C4-2B (cell line): Measurements from ENCODE around the gene APOBEC3C.

Experiments
- CTCF ChIP-seq: fragments of 450-650 bp; conservative IDR thresholded peaks from 2 replicates; pipeline ENCODE4 v1.5.1; 2017; ENCODE audit warnings: mild to moderate bottlenecking
- ZFX ChIP-seq: fragments of 450-650 bp; IDR thresholded peaks from 2 replicates; pipeline ENCODE4 v1.6.1; 2017

- TF ChIP-seq CTCF, result no peak
- TF ChIP-seq ZFX, result no peak
Measured at GRCh38 chr22:38966942-38967341, 47.1 kb upstream of the APOBEC3C start.
